GM12891 (cell line): Measurements from ENCODE around the gene SNTG2.

Experiments
- PAX5 ChIP-seq: IDR thresholded peaks from 2 replicates; pipeline ENCODE4 v1.6.1; 2011; ENCODE audit warnings: low read length, moderate library complexity, mild to moderate bottlenecking; ENCODE audit not compliant: insufficient read depth, severe bottlenecking
- POLR2A ChIP-seq: IDR thresholded peaks from 2 replicates; pipeline ENCODE4 v1.6.1; 2011; ENCODE audit warnings: low read depth, low read length, control low read depth
- POLR2AphosphoS5 ChIP-seq: IDR thresholded peaks from 2 replicates; pipeline ENCODE4 v1.6.1; 2011; ENCODE audit warnings: low read depth, low read length, control low read depth
- POU2F2 ChIP-seq: IDR thresholded peaks from 2 replicates; pipeline ENCODE4 v1.6.1; 2011; ENCODE audit warnings: low read depth, mild to moderate bottlenecking, control low read depth, low read length, moderate library complexity
- SPI1 ChIP-seq: IDR thresholded peaks from 2 replicates; pipeline ENCODE4 v1.6.1; 2011; ENCODE audit warnings: low read depth, low read length, control low read depth
- TAF1 ChIP-seq: IDR thresholded peaks from 2 replicates; pipeline ENCODE4 v1.6.1; 2011; ENCODE audit warnings: low read depth, low read length, control low read depth

DNA sequence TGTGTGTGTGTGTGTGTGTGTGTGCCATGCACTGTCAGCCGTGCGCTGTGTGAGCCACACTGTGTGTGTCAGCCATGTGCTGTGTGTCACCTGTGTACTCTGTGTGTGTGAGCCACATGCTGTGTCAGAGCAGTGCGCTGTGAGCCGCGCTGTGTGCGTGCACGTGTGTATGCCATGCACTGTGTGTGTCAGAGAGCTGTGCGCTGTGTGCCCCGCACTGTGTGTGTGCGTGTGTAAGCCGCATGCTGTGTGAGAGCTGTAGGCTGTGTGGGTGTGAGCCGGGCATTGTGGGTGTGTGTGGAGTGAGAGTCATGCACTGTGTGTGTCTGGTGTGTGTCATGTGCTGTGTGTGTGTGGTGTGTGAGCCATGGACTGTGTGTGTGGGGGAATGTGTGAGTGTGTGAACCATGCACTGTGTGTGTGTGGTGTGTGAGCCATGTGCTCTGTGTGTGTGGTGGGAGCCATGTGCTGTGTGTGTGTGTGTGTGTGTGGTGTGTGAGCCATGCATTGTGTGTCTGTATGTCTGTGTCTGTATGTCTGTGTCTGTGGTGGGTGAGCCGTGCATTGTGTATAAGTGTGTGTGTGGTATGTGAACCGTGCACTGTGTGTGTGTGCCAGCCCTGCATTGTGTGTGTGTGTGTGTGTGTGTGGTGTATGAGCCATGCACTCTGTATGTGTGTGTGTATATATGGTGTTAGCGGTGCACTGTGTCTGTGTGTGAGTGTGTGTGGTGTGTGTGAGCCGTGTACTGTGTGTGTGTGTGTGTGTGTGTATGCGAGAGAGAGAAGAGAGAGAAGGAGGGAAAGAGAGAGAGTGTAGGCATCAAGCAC is 356.3 kb downstream of the SNTG2 start:
- TF ChIP-seq POLR2A (no peak), POLR2AphosphoS5 (no peak), TAF1 (no peak), POU2F2 (no peak), SPI1 (no peak), PAX5 (no peak)
